Uterus (tissue), 4 donors: Measurements from ENCODE around the gene GRID2. TPM values are rescaled to one million over a fixed set of nuclear protein-coding genes. Genes with fewer than 3 reads are reported as not detected.

Source experiments
- DNase-seq, 2 donors: peaks; one replicate each; pipeline ENCODE4 v3.0.0-alpha.2; 2019 to 2020
- H3K27ac ChIP-seq, 2 donors: fragments of 200-600 bp; sonication (generic); 1 replicate in 1 of 2; 2 replicates in 1 of 2; pipeline ENCODE4 v1.5.1; 2016 to 2018
- H3K27me3 ChIP-seq, 2 donors: fragments of 200-600 bp; sonication (generic); one replicate each; pipeline ENCODE4 v1.5.1; 2018 to 2019; ENCODE audit warnings: control low read depth in 1 of 2
- H3K36me3 ChIP-seq, 2 donors: fragments of 200-600 bp; sonication (generic); one replicate each; pipeline ENCODE4 v1.5.1; 2019; ENCODE audit warnings: control low read depth in 1 of 2
- H3K4me1 ChIP-seq, 2 donors: fragments of 200-600 bp; sonication (generic); one replicate each; pipeline ENCODE4 v1.5.1; 2018 to 2019; ENCODE audit warnings: control low read depth in 1 of 2
- H3K4me3 ChIP-seq, 2 donors: fragments of 200-600 bp; sonication (generic); 1 replicate in 1 of 2; 2 replicates in 1 of 2; pipeline ENCODE4 v1.5.1; 2018 to 2019; ENCODE audit warnings: mild to moderate bottlenecking in 1 of 2
- H3K9me3 ChIP-seq, 2 donors: fragments of 200-600 bp; sonication (generic); one replicate each; pipeline ENCODE4 v1.5.1; 2019; ENCODE audit warnings: control low read depth in 1 of 2
- POLR2A ChIP-seq, 2 donors: fragments of 450-650 bp; IDR thresholded peaks; one replicate each; pipeline ENCODE4 v1.6.1; 2016; ENCODE audit warnings: antibody characterized with exemption in 2 of 2, mild to moderate bottlenecking in 1 of 2, moderate library complexity in 1 of 2
- intact Hi-C: fragments of 100-400 bp; cut with DNase I; formaldehyde crosslinking; loops from one replicate; pipeline ENCODE4 v1.15.1; 2023; ENCODE audit warnings: low total_unique reads
- total RNA-seq, 4 donors: library from RNA; depleted of rRNA in 3 of 4; stranded (reverse); fragments of >200 nt in 3 of 4; gene quantifications; one replicate each; pipeline versions ENCODE4 v1.1.0 to v1.2.4, GENCODE V29; 2014 to 2023
- TF ChIP-seq, protein P1 (sequence below), 4 experiments: fragments of 200-600 bp in 2 of 4; fragments of 450-650 bp in 2 of 4; sonication (generic) in 2 of 4; IDR thresholded peaks; one replicate each; pipeline ENCODE4 v1.5.1; 2016 to 2019; ENCODE audit warnings: antibody characterized with exemption in 4 of 4, mild to moderate bottlenecking in 2 of 4, moderate library complexity in 1 of 4
- donor health status: DM: yes; HTN: yes; CAD: no.

Gene GRID2
- total RNA-seq, 4 donors from 2014 or later = 0.27 to 33.3 (median 0.59) TPM; not detected in 1

DNA sequence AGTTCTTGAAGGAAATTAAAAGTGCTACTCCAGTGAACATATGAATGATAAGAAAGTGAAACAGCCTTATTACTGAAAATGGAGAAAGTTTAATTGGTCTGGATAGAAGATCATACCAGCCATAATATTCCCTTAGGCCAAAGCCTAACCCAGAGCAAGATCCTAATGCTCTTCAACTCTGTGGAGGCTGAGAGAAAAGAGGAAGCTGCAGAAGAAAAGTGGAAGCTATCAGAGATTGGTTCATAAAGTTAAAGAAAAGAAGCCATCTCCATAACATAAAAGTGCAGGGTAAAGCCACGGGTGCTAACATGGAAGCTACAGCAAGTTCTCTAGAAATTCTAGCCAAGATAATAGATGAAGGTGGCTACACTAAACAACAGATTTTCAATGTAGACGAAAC lies 1439.3 kb downstream of the GRID2 start:
- intact Hi-C loops = no loop called here

DNA sequence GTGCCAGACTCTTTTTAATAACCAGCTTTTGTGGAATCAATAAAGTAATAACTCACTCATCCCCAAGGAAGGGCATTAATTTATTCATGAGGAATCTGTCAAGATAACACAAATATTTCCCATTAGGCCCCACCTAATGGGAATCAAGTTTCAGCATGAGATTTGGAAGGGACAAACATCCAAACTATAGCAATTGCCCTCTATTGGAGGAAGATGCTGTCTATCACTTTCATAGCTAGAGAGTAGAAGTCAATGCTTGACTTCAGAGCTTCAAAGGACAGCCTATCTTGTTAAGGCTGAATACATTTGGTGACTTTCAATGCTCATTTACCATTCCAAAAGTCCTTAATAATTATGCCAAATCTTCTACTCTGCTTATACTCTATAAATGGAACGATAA lies 1439.9 kb downstream of the GRID2 start:
- Histone ChIP-seq H3K9me3 (no peaks in the 10 kb centered on the region), H3K4me3 (no peak overlapping the region), H3K4me1 (no peaks in the 10 kb centered on the region), H3K27ac (no peak overlapping the region), H3K27me3 (no peaks in the 10 kb centered on the region), H3K36me3 (no peaks in the 10 kb centered on the region)
- TF ChIP-seq, protein P1, sequence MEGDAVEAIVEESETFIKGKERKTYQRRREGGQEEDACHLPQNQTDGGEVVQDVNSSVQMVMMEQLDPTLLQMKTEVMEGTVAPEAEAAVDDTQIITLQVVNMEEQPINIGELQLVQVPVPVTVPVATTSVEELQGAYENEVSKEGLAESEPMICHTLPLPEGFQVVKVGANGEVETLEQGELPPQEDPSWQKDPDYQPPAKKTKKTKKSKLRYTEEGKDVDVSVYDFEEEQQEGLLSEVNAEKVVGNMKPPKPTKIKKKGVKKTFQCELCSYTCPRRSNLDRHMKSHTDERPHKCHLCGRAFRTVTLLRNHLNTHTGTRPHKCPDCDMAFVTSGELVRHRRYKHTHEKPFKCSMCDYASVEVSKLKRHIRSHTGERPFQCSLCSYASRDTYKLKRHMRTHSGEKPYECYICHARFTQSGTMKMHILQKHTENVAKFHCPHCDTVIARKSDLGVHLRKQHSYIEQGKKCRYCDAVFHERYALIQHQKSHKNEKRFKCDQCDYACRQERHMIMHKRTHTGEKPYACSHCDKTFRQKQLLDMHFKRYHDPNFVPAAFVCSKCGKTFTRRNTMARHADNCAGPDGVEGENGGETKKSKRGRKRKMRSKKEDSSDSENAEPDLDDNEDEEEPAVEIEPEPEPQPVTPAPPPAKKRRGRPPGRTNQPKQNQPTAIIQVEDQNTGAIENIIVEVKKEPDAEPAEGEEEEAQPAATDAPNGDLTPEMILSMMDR (IDR thresholded peaks at IDR 0.05) = no peak
- TF ChIP-seq POLR2A (IDR thresholded peaks at IDR 0.05) = no peak
- DNase-seq = no peak
- intact Hi-C loops = no loop called here

More for the DNA sequence above, 1439.3 kb downstream of the GRID2 start:
- Histone ChIP-seq H3K36me3 (no peaks in the 10 kb centered on the region), H3K27me3 (no peaks in the 10 kb centered on the region), H3K4me3 (no peak overlapping the region), H3K27ac (no peak overlapping the region), H3K4me1 (no peaks in the 10 kb centered on the region), H3K9me3 (no peaks in the 10 kb centered on the region)
- no peak for DNase-seq
- TF ChIP-seq, protein P1 (IDR thresholded peaks at IDR 0.05) = no peak
- no peak for TF ChIP-seq POLR2A (IDR thresholded peaks at IDR 0.05)

DNA sequence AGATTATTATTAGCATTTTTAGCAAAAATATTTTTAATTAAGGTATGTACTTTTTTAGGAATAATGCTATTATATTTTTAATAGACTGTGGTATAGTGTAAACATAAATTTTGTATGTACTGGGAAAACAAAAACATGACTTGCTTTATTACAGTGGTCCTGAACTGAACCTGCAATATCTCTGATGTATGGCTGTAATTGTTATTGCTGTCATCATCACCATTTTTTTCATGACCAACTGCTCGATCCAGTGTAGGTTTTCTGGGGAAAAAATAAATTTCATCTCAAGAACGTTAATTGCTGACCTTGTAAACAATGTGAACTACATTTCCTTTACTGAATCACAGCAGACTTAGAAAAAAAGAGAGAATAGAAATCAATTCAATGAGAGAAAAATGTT lies 1441.2 kb downstream of the GRID2 start:
- TF ChIP-seq, protein P1 (IDR thresholded peaks at IDR 0.05) = no peak
- no peak for TF ChIP-seq POLR2A (IDR thresholded peaks at IDR 0.05)
- Histone ChIP-seq H3K4me3 (no peak overlapping the region), H3K9me3 (no peaks in the 10 kb centered on the region), H3K36me3 (no peaks in the 10 kb centered on the region), H3K27me3 (no peaks in the 10 kb centered on the region), H3K27ac (no peak overlapping the region), H3K4me1 (no peaks in the 10 kb centered on the region)
- intact Hi-C loops = no loop called here
- no peak for DNase-seq

DNA sequence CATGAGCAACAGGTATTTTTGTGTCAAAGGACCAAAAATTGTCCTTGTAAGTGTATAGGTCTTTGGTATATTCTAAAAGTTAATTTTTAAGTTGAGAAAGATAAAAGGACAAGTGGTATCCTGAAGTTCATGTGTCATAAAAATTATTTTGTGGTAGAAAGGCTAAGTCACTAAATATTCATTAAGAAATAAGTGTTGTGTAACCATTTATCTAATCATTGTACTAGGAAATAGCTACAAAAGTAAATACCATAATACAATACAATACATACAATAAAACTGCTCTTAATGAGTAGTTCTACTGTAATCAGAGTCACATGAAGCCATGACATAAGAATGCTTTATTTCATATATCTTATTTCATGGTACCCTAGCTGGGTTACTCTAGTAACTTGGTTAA lies 1442.3 kb downstream of the GRID2 start:
- Histone ChIP-seq H3K36me3 (no peaks in the 10 kb centered on the region), H3K9me3 (no peaks in the 10 kb centered on the region), H3K4me3 (no peak overlapping the region), H3K27me3 (no peaks in the 10 kb centered on the region), H3K27ac (no peak overlapping the region), H3K4me1 (no peaks in the 10 kb centered on the region)
- intact Hi-C loops = no loop called here
- no peak for DNase-seq
- no peak for TF ChIP-seq POLR2A (IDR thresholded peaks at IDR 0.05)

DNA sequence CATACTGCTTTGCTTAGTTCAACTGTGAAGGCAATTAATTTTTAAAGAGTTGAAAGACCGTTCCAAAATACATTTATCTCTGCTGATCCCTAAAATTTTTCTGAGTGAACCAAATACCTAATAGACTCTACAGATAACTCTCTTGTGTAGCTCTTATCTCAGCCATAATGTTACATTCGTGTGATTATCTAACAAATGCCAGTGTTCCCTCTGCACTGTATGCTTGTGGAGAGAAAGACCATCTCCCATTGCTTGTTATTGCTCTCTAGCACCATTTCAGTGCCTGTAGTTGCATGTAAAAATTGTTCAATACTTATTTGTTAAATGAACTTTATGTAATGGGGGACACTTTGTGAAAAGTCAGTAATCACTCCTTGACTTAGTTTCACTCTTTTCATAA lies 1443.5 kb downstream of the GRID2 start:
- no peak for DNase-seq
- no peak overlapping the region for H3K27ac ChIP-seq
- intact Hi-C loops = no loop called here

More for the DNA sequence above, 1443.5 kb downstream of the GRID2 start:
- no peaks in the 10 kb centered on the region for H3K36me3 ChIP-seq
- H3K9me3 ChIP-seq = no peaks in the 10 kb centered on the region
- H3K4me1 ChIP-seq = no peaks in the 10 kb centered on the region
- no peak overlapping the region for H3K4me3 ChIP-seq
- H3K27me3 ChIP-seq = no peaks in the 10 kb centered on the region
- no peak for TF ChIP-seq POLR2A (IDR thresholded peaks at IDR 0.05)
- TF ChIP-seq, protein P1 (IDR thresholded peaks at IDR 0.05) = no peak
